LNCaP clone FGC (cell line): ENCODE measurements around the gene SRSF1.
A peak's percentile ranks its signal among the peaks of the same experiment; 100 is the strongest.

Source experiments
- DNase-seq: peaks from one replicate; pipeline ENCODE4 v3.0.0-alpha.2; 2011; ENCODE audit warnings: low read depth
- H3K4me3 ChIP-seq: 2 replicates; pipeline ENCODE4 v1.5.1; 2011; ENCODE audit warnings: mild to moderate bottlenecking, low read depth, low read length, control low read depth
- TF ChIP-seq, protein P1 (sequence below): IDR thresholded peaks from 2 replicates; pipeline ENCODE4 v1.5.1; 2012; ENCODE audit warnings: mild to moderate bottlenecking; ENCODE audit not compliant: control insufficient read depth, insufficient read depth; ENCODE audit errors: extremely low read depth

Gene SRSF1, protein sequence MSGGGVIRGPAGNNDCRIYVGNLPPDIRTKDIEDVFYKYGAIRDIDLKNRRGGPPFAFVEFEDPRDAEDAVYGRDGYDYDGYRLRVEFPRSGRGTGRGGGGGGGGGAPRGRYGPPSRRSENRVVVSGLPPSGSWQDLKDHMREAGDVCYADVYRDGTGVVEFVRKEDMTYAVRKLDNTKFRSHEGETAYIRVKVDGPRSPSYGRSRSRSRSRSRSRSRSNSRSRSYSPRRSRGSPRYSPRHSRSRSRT

DNA sequence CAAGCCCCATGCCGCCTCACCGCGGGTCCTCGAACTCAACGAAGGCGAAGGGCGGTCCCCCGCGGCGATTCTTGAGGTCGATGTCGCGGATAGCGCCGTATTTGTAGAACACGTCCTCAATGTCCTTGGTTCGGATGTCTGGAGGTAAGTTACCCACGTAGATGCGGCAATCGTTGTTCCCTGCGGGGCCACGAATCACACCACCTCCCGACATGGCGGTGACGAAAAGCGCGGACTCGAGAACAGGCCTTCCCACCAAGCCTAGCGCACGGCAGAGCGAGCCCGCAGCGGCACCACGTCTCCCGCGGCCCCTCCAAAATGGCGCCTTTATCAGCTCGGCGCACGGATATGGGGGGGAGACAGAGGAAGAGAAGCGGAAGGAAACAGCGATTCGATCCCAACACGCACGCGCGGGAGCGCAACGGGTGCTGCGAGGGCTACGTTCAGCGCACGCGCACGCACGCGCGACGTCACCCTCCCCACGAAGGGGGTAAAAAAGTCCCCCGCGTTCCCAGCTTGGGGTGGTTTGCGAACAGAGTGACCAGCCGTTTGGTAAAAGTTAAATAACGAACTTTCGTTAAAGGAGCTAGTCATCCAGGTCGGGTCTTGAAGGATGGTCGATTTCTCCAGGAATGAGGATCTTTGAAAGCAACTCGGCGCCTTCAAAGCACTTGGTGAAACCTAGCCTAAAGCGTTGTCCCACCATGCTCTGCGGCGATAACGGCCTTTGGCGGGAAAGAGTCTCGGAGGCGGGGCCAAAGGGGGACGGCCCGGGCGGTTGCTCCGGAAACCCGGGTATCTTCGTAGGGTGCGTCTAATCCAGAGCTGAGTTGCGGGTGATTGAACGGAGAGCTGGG is at the start of gene SRSF1:
Gene SRSF1, minus strand, starts transcription at position 323 of the 857 bp plus-strand sequence. Its CDS starts 109 bp downstream, at position 214.
- TF ChIP-seq, protein P1, sequence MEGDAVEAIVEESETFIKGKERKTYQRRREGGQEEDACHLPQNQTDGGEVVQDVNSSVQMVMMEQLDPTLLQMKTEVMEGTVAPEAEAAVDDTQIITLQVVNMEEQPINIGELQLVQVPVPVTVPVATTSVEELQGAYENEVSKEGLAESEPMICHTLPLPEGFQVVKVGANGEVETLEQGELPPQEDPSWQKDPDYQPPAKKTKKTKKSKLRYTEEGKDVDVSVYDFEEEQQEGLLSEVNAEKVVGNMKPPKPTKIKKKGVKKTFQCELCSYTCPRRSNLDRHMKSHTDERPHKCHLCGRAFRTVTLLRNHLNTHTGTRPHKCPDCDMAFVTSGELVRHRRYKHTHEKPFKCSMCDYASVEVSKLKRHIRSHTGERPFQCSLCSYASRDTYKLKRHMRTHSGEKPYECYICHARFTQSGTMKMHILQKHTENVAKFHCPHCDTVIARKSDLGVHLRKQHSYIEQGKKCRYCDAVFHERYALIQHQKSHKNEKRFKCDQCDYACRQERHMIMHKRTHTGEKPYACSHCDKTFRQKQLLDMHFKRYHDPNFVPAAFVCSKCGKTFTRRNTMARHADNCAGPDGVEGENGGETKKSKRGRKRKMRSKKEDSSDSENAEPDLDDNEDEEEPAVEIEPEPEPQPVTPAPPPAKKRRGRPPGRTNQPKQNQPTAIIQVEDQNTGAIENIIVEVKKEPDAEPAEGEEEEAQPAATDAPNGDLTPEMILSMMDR: no peak
- H3K4me3 ChIP-seq: peak within 1 kb of the TSS; percentile 82
- DNase-seq: peak; percentile 95

DNA sequence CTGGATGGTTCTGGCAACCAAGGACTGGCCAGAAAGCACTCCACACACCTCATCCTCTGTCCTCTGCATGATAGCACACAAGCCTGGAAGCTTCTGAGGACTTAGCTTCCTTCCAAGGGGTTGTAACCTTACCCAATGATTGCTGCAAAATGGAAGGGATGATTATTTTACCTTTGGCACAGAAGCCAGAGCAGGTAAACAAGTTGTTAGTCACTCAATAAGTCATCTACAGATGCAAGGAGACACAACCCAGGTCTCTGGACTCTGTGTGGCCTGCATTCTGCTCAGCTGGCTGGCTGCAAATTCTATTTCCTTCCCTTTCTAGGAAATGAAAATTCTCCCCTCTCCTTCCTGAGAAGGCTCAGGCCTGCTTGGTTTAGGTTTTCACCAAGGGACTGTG is 49.4 kb upstream of the SRSF1 start:
- DNase-seq: no peak
- TF ChIP-seq, protein P1: no peak
- no peak overlapping the region for H3K4me3 ChIP-seq

DNA sequence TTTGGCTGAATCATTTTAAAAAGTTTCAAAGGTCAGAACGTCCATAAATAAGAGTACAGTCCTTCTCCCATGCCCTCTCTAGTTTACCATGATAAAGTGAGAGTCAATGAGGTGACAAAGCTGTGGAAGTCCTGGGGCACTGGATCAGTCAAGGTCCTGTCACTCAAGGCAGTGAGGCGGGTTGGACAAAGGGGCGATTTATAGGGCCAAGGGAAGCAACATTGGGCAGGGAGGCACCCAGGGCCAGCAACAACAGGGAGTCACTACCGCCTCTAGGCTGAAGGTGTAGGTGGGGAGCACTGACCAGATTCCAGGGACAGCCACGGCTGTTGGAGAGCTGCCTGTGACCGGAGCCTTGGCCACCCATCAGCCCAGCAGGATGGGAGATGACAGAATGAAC is 47.6 kb upstream of the SRSF1 start:
- DNase-seq: no peak
- no peak overlapping the region for H3K4me3 ChIP-seq
- TF ChIP-seq, protein P1: no peak

DNA sequence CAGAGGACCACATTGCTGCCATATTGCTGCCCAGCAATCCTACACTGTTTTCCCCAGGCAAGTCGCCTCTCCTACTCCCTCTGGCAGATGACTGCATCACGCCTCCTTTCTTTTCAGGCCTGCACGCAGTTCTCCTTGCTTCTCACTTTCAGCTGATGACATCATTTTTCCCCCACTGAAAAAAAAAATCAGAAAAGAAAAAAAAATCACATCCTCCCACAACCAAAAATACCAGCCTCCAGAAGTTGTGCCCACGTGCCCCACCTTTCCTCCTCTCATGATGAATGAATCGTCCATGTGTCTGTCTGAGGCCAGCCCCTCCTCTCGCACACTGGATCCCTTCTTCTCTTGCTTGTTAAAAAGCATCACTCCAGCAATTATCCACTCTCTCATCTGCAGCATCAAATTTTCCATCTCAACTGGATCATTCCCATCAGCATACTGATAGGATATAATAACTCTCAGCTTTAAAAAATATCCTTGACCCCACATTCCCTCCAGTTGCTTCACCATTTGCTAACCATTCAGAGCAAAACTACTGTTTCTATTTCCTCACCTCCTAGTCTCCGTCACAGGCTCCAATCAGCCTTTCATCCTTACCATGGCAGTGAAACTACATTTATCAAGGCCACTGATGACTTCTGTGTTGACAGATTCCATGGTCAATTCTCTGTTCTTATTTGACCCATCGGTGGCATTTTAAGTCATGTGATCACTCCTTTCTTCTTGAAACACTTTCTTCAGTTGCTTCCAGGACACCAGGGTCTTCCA is 46.1 kb upstream of the SRSF1 start:
- TF ChIP-seq, protein P1: no peak
- H3K4me3 ChIP-seq: no peak overlapping the region
- no peak for DNase-seq

DNA sequence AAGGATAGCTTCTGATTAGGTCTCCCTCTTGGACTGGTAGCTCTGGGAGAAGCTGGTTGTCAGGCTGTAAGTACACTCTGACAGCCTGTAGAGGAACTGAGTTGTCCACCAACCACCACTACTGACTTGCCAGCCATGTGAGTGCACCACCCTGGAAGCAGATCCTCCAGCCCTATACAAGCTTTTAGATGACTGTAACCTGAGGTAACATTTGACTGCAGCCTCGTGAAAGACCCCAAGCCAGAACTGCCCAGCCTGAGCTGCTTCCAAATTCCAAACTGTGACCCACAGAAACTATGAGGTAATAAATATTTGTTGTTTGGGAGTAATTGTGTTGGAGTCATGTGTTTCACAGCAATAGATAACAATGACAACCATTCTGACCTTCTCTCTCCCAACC is 45.4 kb upstream of the SRSF1 start:
- TF ChIP-seq, protein P1: no peak
- DNase-seq: no peak

DNA sequence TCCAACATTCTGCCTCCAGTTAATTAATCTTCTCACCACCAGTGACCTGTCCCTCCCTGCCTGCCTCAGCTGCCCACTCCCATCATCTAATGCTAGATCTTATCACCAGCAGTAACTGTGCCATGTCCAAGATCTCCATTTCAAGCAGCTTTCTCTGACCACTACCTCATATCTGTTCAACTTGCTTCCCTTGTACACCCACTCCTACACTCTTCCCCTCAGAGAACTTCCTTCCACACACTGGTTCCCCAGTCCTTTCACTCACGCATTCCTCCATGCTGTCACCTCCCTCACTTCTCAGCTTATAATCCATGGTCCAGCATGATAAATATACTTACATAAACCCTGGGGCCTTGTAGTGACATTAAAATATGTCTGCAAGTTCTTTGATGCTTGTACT is 44.4 kb upstream of the SRSF1 start:
- no peak overlapping the region for H3K4me3 ChIP-seq
- TF ChIP-seq, protein P1: no peak
- no peak for DNase-seq

More for the DNA sequence above, 45.4 kb upstream of the SRSF1 start:
- H3K4me3 ChIP-seq: no peak overlapping the region
